HG02970 (cell line): ENCODE measurements around the gene MAN2B2.
"Not testable (repeated sequence)": the region's sequence is repeated elsewhere in the genome, so short reads cannot be mapped to it uniquely, and the experiment has no call there.

Experiments
- ATAC-seq: cut with Tn5 transposase; IDR thresholded peaks from one replicate; pipeline ENCODE4 v1.9.1; 2021; ENCODE audit warnings: mild to moderate bottlenecking, moderate library complexity, moderate number of reproducible peaks; ENCODE audit not compliant: unreplicated experiment, low FRiP score

The MAN2B2 gene

GRCh38 chr4:6634746-6635145 lies 59.8 kb downstream of the MAN2B2 start:
- ATAC-seq, result no peak

GRCh38 chr4:6639137-6639680 lies 64.2 kb downstream of the MAN2B2 start:
- ATAC-seq, result no peak

GRCh38 chr4:6640292-6641163 lies 65.5 kb downstream of the MAN2B2 start, which contains the start of gene MRFAP1:
TSS of gene MRFAP1 (plus strand) at chr4:6640685. CDS start at chr4:6640863, 178 bp downstream.
- peak; percentile 75 for ATAC-seq

- ATAC-seq, result peak; percentile 25
These were observed 66.4 kb downstream of the MAN2B2 start for GRCh38 chr4:6641164-6641970.

GRCh38 chr4:6641971-6642320 lies 67.0 kb downstream of the MAN2B2 start:
- ATAC-seq, result no peak

- ATAC-seq, result no peak
These were observed 68.3 kb downstream of the MAN2B2 start for GRCh38 chr4:6643141-6643847.

- no peak for ATAC-seq
These were observed 70.0 kb downstream of the MAN2B2 start for GRCh38 chr4:6644792-6645530.

GRCh38 chr4:6647169-6647568 lies 72.2 kb downstream of the MAN2B2 start:
- no peak for ATAC-seq

- no peak for ATAC-seq
These were observed 72.7 kb downstream of the MAN2B2 start for GRCh38 chr4:6647582-6648230.

GRCh38 chr4:6649216-6649615 lies 74.2 kb downstream of the MAN2B2 start:
- no peak for ATAC-seq

GRCh38 chr4:6654211-6654610 lies 79.2 kb downstream of the MAN2B2 start:
- ATAC-seq, result not testable (repeated sequence)

GRCh38 chr4:6655291-6655690 lies 80.3 kb downstream of the MAN2B2 start:
- ATAC-seq, result not testable (repeated sequence)

- no peak for ATAC-seq
These were observed 80.9 kb downstream of the MAN2B2 start for GRCh38 chr4:6655924-6656323.

GRCh38 chr4:6657242-6658208 lies 82.5 kb downstream of the MAN2B2 start:
- no peak for ATAC-seq

- no peak for ATAC-seq
These were observed 83.2 kb downstream of the MAN2B2 start for GRCh38 chr4:6658209-6658595.

GRCh38 chr4:6658597-6659075 lies 83.6 kb downstream of the MAN2B2 start:
- no peak for ATAC-seq

GRCh38 chr4:6659897-6660296 lies 84.9 kb downstream of the MAN2B2 start:
- ATAC-seq, result no peak

- no peak for ATAC-seq
These were observed 85.4 kb downstream of the MAN2B2 start for GRCh38 chr4:6660430-6660829.
